ENCODE measurements around the gene RNF144B.

Gene RNF144B

GRCh38 chr6:18493925-18494324 lies 106.8 kb downstream of the RNF144B start:
- no peak for DNase-seq
- in situ Hi-C loops (cut with HindIII; ENCODE audit: low pct_ligation_motif_present, low pct_unique_long_range_greater_than_20kb, low sequenced_read_pairs) = no loop called here

- in situ Hi-C loops (cut with HindIII; ENCODE audit: low pct_ligation_motif_present, low pct_unique_long_range_greater_than_20kb, low sequenced_read_pairs) = no loop called here
- DNase-seq = no peak
Observed at GRCh38 chr6:18495236-18495635, 108.1 kb downstream of the RNF144B start.

- DNase-seq = no peak
- in situ Hi-C loops (cut with HindIII; ENCODE audit: low pct_ligation_motif_present, low pct_unique_long_range_greater_than_20kb, low sequenced_read_pairs) = no loop called here
Observed at GRCh38 chr6:18496462-18496861, 109.3 kb downstream of the RNF144B start.

- DNase-seq = no peak
- in situ Hi-C loops (cut with HindIII; ENCODE audit: low pct_ligation_motif_present, low pct_unique_long_range_greater_than_20kb, low sequenced_read_pairs) = no loop called here
Observed at GRCh38 chr6:18497006-18497405, 109.9 kb downstream of the RNF144B start.

GRCh38 chr6:18498408-18498807 lies 111.3 kb downstream of the RNF144B start:
- in situ Hi-C loops (cut with HindIII; ENCODE audit: low pct_ligation_motif_present, low pct_unique_long_range_greater_than_20kb, low sequenced_read_pairs) = no loop called here
- no peak for DNase-seq

- DNase-seq = no peak
- in situ Hi-C loops (cut with HindIII; ENCODE audit: low pct_ligation_motif_present, low pct_unique_long_range_greater_than_20kb, low sequenced_read_pairs) = no loop called here
Observed at GRCh38 chr6:18500921-18501662, 113.9 kb downstream of the RNF144B start.

- DNase-seq = no peak
- in situ Hi-C loops (cut with HindIII; ENCODE audit: low pct_ligation_motif_present, low pct_unique_long_range_greater_than_20kb, low sequenced_read_pairs) = no loop called here
Observed at GRCh38 chr6:18501663-18502013, 114.5 kb downstream of the RNF144B start.

- in situ Hi-C loops (cut with HindIII; ENCODE audit: low pct_ligation_motif_present, low pct_unique_long_range_greater_than_20kb, low sequenced_read_pairs) = no loop called here
- DNase-seq = no peak
Observed at GRCh38 chr6:18503206-18503592, 116.0 kb downstream of the RNF144B start.

GRCh38 chr6:18503593-18504231 lies 116.6 kb downstream of the RNF144B start:
- in situ Hi-C loops (cut with HindIII; ENCODE audit: low pct_ligation_motif_present, low pct_unique_long_range_greater_than_20kb, low sequenced_read_pairs) = no loop called here
- peak; percentile 78 for DNase-seq

- in situ Hi-C loops (cut with HindIII; ENCODE audit: low pct_ligation_motif_present, low pct_unique_long_range_greater_than_20kb, low sequenced_read_pairs) = no loop called here
- no peak for DNase-seq
Observed at GRCh38 chr6:18504232-18504596, 117.1 kb downstream of the RNF144B start.

GRCh38 chr6:18506382-18507017 lies 119.3 kb downstream of the RNF144B start:
- in situ Hi-C loops (cut with HindIII; ENCODE audit: low pct_ligation_motif_present, low pct_unique_long_range_greater_than_20kb, low sequenced_read_pairs) = no loop called here
- no peak for DNase-seq

- no peak for DNase-seq
- in situ Hi-C loops (cut with HindIII; ENCODE audit: low pct_ligation_motif_present, low pct_unique_long_range_greater_than_20kb, low sequenced_read_pairs) = no loop called here
Observed at GRCh38 chr6:18507018-18507415, 119.9 kb downstream of the RNF144B start.

GRCh38 chr6:18507561-18507960 lies 120.4 kb downstream of the RNF144B start:
- no peak for DNase-seq
- in situ Hi-C loops (cut with HindIII; ENCODE audit: low pct_ligation_motif_present, low pct_unique_long_range_greater_than_20kb, low sequenced_read_pairs) = no loop called here

- in situ Hi-C loops (cut with HindIII; ENCODE audit: low pct_ligation_motif_present, low pct_unique_long_range_greater_than_20kb, low sequenced_read_pairs) = no loop called here
Observed at GRCh38 chr6:18509871-18510643, 122.9 kb downstream of the RNF144B start.

GRCh38 chr6:18510644-18511033 lies 123.5 kb downstream of the RNF144B start:
- no peak for DNase-seq
- in situ Hi-C loops (cut with HindIII; ENCODE audit: low pct_ligation_motif_present, low pct_unique_long_range_greater_than_20kb, low sequenced_read_pairs) = no loop called here

More at GRCh38 chr6:18509871-18510643, 122.9 kb downstream of the RNF144B start:
- DNase-seq = no peak

GRCh38 chr6:18511211-18511610 lies 124.1 kb downstream of the RNF144B start:
- no peak for DNase-seq
- in situ Hi-C loops (cut with HindIII; ENCODE audit: low pct_ligation_motif_present, low pct_unique_long_range_greater_than_20kb, low sequenced_read_pairs) = no loop called here

- in situ Hi-C loops (cut with HindIII; ENCODE audit: low pct_ligation_motif_present, low pct_unique_long_range_greater_than_20kb, low sequenced_read_pairs) = no loop called here
- no peak for DNase-seq
Observed at GRCh38 chr6:18513253-18513798, 126.2 kb downstream of the RNF144B start.

- in situ Hi-C loops (cut with HindIII; ENCODE audit: low pct_ligation_motif_present, low pct_unique_long_range_greater_than_20kb, low sequenced_read_pairs) = no loop called here
- DNase-seq = no peak
Observed at GRCh38 chr6:18514180-18514579, 127.0 kb downstream of the RNF144B start.

- in situ Hi-C loops (cut with HindIII; ENCODE audit: low pct_ligation_motif_present, low pct_unique_long_range_greater_than_20kb, low sequenced_read_pairs) = no loop called here
- peak; percentile 18 for DNase-seq
Observed at GRCh38 chr6:18515767-18516166, 128.6 kb downstream of the RNF144B start.

Data from ACHN (cell line).